HG03095 (cell line): Measurements from ENCODE around the gene ECHS1.
A peak's percentile ranks its signal among the peaks of the same experiment; 100 is the strongest.

Experiments used
- ATAC-seq: cut with Tn5 transposase; IDR thresholded peaks from one replicate; pipeline ENCODE4 v1.9.1; 2021; ENCODE audit warnings: moderate library complexity; ENCODE audit not compliant: unreplicated experiment

ECHS1 gene

DNA sequence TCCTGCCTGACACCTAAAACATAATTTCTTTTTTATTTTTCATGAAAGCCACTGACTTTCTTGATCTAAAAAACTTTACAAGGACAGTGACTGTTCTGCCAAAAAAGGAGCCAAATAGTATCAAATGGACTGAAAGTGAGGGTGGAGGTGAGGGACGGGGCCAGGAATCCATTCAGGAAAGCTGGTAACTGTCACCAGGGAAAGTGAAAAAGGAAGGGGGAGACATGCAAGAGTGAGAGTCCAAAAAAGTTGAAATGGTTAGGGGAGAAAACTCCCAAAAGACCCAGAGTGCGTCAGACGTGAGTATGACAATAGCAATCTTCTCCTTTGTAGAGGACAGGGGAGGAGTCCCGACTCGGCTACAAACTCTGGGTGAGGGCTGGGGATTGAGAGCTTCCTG is 28.9 kb downstream of the ECHS1 start:
- ATAC-seq, result no peak

DNA sequence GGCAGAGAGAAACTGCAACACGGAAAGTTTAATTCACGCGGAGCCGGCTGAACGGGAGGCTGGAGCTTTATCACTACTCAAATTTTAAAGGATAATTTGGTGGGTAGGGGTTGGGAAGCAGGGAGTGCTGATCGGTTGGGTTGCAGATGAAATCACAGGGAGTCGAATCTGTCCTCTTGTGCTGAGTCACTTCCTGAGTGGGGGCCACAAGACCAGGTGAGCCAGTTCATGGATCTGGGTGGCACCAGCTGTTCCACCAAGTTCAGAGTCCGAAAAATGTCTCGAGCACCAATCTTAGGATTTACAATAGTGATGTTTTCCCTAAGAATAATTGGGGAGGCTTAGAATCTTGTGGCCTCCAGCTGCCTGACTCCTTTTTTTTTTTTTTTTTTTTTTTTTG is 29.6 kb downstream of the ECHS1 start:
- ATAC-seq, result no peak

DNA sequence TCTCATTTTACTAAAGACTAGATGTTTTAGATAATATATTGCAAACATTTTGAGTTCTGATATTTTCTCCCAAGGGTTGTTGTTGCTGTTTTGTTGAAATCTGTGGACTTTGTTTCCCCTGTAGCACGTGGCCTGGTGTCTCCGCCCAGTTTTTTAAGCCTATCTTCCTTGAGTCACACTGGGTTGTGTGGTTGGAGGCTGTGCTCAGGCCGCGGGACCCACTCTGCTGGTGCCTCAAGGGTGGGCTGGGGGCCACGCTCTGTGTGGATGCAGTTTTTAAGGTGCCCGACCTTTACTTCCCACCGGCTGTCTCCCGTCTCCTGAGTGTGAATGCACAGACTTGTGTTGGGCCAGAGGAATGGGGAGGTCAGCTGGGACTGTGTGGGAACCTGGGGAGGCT is 30.2 kb downstream of the ECHS1 start:
- ATAC-seq, result no peak

DNA sequence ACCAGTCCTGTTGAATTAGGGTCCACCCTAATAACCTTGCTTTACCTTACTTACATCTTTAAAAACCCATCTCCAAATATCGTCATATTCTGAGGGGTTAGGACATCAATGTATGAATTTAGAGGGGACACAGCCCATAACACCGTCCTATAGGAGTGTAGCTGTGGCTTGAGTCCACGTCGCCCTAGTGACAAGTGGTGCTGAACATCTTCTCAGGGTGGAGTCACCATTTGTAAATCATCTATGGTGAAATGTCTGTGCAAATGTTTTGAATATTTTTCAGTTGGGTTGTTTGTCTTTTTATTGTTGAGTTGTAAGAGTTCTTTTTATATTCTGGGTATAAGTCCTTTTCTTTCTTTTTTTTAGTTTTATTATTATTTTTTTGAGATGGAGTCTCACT is 31.2 kb downstream of the ECHS1 start:
- ATAC-seq, result no peak

DNA sequence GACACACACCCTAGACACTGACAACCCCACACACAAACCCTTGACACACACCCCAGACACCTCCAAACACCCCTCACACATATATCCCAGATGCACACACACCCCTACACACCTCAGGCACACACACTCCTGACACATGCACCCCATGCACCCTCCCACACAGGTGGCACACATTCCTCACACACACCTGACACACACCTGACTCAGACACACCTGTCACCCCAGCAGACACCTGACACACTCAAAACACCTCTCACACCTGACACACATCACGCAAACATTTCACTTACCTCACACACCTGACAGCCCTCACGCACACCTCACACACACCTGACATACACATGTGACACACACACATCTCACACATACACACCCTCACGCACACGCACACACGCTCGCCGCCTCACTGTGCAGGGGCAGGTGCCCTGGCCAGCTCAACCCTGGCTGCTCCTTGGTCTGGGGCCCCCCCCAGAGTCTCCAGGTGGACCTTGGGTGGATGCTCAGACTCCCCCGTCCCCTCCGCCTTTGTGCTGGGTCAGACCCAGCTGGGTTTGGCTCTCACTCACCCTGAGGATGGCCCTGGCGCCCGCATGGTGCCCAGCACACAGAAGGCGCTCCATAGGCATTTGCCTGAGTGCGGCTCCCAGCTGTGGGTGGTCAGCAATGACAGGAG is 33.3 kb downstream of the ECHS1 start:
- no peak for ATAC-seq

DNA sequence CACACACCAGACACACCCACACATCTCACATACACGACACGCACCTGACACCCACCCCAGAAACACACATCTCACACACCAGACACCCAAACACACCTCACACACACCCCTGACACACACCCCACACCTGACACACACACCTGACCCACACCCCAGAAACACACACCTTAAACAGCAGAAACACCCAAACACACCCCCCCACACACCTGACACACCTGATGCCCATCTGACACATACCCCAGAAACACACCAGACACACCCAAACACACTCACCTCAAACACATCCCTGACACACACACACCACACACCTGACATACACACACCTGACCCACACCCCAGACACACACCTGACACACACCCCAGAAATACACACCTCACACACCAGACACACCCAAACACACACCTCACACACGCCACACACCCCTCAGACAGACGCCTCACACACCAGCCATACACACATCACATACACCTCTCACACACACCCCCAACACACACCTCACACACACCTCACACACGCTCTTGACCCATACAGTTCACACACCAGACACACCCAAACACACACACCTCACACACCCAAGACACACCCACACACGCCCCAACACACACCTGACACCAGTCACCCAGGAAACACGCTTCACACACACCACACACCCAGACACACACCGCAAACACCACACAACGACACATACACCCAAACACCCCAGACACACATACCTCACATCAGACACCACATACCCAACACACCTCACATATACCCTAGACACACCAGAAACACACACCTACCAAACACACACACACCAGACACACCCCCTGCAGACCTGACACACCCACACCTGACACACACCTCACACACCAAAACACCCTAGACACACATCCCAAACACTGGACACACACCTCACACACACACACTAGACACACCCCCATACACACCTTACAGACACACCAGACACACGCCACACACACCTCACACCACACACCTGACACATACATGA is 34.8 kb downstream of the ECHS1 start:
- ATAC-seq, result no peak

DNA sequence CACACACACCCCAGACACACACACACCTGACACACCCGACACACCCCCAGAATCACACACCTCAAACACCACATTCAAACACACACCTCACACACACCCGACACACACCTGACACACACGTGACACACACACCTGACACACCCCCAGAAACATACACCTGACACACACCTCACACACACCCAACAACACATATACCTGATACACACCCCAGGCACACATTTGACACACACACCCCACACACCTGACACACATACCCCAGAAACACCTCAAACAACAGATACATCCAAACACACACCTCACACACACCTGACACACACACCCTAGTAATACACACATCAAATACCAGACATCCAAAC is 35.8 kb downstream of the ECHS1 start:
- ATAC-seq, result no peak

DNA sequence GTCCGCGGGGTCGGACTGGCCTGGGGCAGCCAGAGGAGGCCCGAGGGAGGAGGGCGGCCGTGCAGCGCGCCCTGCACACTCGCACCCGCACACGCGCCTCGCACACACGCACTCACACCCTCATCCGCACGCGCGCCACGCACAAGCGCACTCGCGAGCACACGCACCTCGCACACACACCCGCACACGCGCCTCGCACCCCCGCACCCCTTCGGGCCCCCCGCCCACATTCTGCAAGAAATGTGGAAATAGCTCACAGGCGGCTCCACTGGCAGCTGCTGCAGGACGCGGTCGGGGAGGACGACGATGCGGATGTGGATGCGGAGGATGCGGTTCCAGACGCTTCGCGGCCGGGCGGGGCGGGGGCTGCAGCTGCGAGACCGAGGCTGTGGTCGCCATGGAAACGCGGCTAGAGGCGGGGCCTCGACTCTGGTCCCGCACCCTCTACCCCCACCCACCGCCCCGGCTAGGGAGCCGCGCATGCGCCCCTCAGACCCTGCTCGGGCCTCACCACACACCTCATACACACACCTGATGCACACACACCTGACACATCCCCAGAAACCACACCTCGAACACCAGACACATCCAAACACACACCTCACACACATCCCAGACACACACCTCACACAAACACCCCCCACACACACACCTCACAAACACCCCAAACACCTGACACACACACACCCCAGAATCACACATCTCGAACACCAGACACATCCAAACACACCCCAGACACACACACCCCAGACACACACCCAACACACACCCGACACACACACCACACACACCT is 36.4 kb downstream of the ECHS1 start, which contains the start of gene CALY:
Gene CALY (minus strand): TSS at position 320 of the 793 bp plus-strand sequence. CDS start 7,907 bp downstream, outside the sequence.
- no peak for ATAC-seq

DNA sequence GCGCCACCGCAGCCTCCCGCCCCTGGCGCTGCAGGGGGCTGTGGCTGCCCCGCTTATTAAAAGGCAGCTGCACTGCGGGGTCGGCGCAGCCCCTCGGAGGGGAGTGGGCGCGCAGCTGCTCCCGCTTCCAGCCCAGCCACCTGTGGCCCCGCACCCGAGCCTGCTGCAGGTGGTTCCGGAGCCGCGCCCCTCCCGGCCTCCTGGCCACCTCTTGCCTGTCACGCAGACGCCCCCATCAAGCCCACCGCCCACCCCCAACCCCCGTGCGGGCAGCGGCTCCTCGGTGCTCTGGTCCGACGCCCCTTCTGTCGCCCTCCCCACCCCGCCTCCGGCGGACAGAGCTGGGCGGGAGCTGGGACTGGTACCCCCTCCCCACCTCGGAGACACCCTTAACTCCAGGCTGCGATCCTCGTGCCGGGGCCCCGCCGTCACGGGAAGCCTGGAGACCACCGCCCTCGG is 37.0 kb downstream of the ECHS1 start:
- no peak for ATAC-seq

DNA sequence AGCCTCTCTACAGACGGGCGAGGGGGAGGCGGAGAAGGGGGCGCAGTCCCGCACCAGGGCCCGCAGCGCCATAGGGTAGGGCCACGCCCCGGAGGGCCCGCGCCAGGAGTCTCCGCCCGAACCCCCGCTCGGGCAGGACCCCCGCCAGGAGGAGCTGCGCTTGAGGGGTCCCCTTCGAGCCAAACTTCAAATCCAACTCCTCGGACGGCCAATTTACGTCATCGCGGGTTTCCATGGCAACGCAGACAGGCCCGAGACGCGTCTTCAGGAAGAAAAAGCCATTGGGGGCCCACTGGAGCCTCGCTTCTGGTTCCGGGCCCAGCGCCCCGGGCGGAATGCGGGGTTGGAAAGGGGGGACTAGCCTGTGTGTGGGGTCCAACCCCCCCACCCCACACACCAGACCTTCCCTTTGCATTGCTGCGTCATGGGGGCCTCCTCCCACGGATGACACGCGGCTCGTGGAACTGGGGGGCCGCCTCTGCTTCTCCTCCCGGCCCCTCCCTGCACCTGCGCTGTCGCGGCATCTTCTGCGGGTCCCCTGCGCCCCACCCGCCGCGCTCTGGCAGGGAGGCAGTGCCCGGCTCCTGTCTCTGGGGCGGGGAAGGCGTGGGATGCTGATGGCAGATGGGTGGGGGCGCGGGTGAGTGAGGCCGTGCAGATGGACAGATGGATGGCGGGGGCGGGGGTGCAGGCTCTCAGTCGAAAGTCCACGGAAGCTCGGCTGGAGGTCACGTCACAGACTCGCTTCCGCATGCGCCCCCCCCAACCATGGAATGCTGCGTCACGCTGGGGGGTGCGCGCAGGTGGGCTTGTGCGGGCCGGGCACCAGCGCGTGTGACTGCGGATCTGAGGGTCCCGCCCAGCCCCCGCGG is 37.7 kb downstream of the ECHS1 start:
- ATAC-seq, result no peak

DNA sequence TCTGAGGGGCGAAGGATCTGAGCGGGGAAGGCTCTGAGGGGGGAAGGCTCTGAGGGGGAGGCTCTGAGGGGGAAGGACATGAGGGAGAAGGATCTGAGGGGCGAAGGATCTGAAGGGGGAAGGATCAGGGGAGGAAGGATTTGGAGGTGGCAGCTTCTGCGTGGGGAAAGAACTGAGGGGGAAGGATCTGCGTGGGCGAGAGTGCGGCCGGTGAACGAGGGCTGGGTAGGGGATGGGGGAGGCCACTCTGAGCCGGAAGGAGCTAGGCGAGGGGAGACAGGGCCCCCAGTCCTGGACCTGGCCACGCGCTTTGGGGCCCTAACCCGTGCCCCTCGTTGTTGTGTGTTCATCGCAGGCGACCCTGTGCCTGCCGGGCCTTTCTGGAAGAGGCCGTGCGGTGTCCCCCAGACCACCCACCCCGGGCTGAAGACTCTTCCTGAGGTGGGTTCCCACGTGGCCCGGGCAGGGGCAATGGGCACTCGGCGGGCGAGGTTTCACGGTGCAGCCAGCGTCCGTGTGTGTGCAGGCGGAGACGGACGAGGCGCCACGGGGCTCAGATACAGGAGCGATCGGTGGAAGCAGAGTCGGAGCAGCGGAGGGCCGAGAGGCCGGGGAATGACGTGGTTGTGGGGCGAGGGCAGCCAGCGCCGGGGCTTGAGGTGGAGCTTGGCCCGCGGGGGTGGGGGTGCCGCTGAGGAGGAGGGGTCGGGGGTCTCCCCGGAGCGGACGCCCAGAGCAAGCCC is 38.5 kb downstream of the ECHS1 start:
- no peak for ATAC-seq

DNA sequence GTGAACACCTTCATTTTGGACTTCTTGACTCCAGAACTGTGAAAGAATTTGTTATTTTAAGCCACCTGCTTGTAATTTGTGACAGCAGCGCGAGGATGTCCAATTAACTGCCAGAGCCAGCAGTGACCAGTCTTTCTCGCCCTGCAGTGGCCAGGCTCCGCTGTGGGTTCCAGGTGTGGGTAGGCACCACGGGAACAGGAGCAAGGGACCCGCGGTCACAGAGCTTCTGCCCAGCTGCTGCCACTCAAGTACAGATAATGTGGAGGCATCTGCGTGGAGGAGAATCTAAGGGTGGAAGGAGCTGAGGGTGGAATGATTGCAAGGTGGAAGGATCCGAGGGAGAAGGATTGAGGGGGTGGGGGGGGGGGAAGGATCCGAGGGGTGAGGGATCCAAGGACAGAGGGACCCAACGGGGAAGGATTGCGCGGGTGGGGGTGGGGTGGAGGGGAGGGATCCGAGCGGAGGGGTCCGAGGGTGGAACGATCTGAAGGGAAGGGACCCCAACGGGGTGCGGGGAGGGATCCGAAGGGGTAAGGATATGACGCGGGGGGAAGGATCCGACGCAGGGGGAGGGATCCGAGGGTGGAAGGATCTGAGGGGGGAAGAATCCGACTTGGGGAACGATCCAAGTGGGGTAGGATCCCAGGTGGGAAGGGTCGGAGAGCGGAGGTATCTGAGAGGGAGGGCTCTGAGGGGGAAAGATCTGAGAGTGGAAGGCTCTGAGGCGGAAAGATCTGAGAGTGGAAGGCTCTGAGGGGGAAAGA is 40.0 kb downstream of the ECHS1 start:
- ATAC-seq, result no peak

DNA sequence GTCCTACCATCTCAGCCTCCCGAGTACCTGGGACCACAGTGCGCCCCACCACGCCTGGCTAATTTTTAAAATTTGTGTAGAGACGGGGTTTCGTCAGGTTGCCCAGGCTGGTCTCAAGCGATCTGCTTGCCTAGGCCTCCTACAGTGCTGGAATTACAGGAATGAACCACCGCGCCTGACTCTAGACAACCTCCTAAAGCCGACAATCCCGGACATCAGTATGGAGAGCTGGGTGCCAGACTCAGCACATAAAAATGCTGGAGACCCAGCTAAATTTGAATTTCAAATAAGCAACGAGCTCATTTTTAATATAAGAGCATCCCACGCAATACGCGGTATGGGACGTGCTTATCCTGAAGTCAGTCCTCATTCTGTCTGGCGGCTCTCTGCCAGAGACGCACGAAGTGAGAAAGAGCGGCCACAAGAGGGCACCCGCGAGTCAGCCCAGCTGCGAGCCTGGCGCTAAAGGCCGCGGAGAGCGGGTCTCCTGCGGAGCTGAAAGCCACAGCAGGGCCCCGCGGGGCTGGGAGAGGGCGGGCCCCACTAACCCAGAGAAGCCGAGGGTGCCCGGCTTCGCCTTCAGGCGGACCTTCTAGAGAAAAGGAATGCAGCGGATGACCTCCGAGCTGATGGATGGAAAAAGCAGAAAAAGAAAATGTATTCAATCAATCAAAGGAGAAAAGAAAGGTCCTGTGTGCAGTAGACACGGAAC is 43.5 kb downstream of the ECHS1 start:
- ATAC-seq, result peak; percentile 90

DNA sequence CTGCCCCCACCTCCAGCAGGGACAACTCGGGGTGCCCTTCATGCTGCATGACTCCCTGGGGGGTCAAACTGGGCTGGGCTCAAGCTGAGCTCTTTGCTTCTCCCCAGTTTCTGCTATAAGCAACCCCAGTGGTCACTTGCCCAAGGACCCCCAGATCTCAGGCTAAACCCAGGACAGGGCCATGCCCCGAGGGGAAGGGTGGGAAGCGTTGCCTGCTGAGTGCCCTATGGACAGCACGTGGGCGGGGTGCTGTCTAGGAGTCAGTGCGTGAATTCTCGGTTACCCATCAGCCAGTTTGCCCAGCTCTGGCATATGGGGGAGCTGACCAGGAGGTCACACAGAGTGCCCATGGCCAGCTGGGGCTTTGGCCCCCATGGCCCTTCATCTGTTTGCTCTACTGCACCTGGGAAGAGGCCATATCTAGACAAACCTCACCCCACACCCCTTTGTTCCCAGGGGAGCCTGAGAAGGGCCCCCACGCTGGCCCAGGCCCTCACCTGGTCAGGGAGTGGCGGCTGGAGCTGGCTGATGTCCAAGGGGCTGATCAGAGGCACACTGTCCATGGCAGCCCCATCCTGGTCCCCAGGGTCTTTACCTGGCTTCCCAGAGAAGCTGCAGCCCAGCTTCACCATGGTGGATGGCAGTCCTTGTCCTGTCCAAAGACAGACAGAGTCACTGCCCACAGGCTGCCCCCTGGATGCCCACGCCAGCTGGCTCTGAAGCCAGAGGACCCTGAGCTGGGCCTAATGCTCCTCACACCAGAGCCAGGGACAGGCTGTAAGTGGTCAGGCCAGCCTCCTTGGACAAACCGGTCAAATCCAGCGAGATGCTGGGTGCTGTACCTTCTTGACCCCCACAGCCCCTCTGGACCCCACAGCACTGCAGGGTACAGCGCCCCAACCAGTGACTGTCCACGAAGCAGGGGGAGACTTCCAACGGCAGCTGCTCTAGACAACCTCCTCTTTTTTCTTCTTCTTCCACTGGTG is 44.5 kb downstream of the ECHS1 start:
- no peak for ATAC-seq

DNA sequence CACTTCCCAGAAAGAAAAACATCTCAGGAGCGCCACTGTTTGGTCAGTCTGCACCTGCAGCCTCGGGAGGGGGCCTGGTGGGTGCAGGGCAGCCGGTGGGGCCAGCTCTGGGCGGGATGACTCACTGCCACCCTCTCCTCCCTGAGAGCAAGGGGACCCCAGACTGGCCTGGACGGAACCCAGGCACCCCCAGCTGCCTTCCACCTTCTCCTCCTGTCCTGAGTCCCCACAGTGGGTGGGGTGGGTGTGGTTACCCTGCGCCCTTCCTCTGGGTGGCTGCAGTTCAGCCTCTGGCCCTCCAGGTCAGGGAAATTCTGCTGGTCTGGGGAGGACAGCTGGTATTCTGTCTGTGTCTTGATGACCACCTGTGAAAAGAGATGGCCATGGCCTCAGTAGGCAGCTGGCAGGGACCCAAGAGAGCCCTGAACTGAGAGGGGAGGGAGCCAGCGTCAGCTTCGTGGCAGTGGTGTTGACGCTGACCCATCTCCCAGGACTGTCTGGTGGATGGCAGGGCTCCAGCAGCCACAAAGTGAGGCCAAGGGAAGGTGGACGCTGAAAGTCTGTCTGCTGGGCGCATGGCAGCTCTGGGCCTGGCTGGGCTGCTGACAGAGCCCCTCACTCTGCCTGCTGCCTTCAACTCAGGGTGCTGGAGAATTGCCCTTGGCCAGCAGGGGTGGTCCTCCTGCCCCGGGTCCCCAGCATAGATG is 45.4 kb downstream of the ECHS1 start:
- no peak for ATAC-seq
